ENCODE measurements around the gene PAK2. TPM values are rescaled to one million over a fixed set of nuclear protein-coding genes. Genes with fewer than 3 reads are reported as not detected.

PAK2 gene
- total RNA-seq, 1 donor from 2014 or later = 53.6 TPM

DNA sequence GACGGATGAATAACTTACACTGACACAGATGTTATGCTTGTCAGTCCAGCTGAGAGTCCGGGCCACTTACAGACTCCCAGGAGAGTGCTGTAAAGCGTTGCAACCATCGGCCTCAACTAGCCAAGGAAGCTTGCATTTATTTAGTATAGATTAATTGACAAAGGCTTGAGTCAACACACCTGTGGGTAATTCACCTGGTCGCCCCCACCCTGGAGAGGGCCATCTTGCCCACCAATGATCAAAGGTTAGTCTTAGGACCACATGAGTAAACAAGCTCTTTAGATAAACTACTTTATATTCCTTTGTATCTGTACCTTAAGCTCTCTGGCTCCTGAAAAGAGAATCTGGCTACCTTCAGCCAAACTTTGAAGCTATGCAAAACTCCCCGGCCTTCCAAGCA is 51.0 kb downstream of the PAK2 start:
- Histone ChIP-seq H3K9me3 (ENCODE audit: low read depth) (peaks cover 10% of the 10 kb centered on the region), H2AFZ (replicated peaks) (no peak overlapping the region), H4K20me1 (ENCODE audit: low read depth) (peaks cover 10% of the 10 kb centered on the region), H3K4me2 (no peak overlapping the region), H3K27ac (no peak overlapping the region), H3K9ac (no peak overlapping the region), H3K36me3 (peaks cover 12% of the 10 kb centered on the region), H3K27me3 (no peaks in the 10 kb centered on the region), H3K4me3 (no peak overlapping the region), H3K79me2 (ENCODE audit: low read depth) (peaks cover 85% of the 10 kb centered on the region), H3K4me1 (peaks cover 11% of the 10 kb centered on the region), H3F3A (ENCODE audit: low read depth) (peaks cover 12% of the 10 kb centered on the region)
- Mint-ChIP-seq H3K36me3 (peaks cover 57% of the 10 kb centered on the region), H3K9me3 (peaks cover 28% of the 10 kb centered on the region), H3K27ac (no peak overlapping the region), H3K4me3 (no peak overlapping the region), H3K4me1 (peaks cover 10% of the 10 kb centered on the region), H3K27me3 (ENCODE audit: insufficient read depth, low read depth) (peaks cover 2% of the 10 kb centered on the region)
- TF ChIP-seq EZH2phosphoT487 (IDR thresholded peaks at IDR 0.05) (no peak), EZH2 (IDR thresholded peaks at IDR 0.05) (no peak), CTCF (IDR thresholded peaks at IDR 0.05) (no peak)
- no peak for DNase-seq (ENCODE audit: low spot score)

DNA sequence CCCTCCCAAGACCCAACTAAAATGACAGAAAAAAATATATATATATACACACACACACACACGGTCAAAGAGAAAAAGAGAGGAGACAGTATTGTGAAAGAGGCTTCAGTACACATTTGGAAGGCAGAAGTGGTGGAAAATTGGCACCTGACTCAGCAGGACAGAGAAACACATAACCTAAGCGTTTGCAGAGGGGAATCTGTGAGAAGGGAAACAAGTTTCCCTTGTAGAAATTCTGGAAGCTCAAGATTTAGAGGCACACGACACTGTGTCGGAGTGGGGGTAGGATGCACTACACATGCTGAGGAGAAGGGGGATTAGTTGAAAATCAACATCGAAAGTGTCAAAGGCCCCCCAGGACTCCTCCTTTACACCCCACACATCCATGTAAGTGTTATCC is 53.1 kb downstream of the PAK2 start:
- TF ChIP-seq CTCF (IDR thresholded peaks at IDR 0.05) (no peak), EZH2 (IDR thresholded peaks at IDR 0.05) (no peak), EZH2phosphoT487 (IDR thresholded peaks at IDR 0.05) (no peak)
- Mint-ChIP-seq H3K4me3 (no peak overlapping the region), H3K4me1 (peaks cover 8% of the 10 kb centered on the region), H3K9me3 (peaks cover 28% of the 10 kb centered on the region), H3K27ac (no peak overlapping the region), H3K36me3 (peaks cover 55% of the 10 kb centered on the region), H3K27me3 (ENCODE audit: insufficient read depth, low read depth) (peaks cover 4% of the 10 kb centered on the region)
- H3K4me2 ChIP-seq = no peak overlapping the region
- H3K79me2 ChIP-seq (ENCODE audit: low read depth) = peaks cover 76% of the 10 kb centered on the region
- peaks cover 3% of the 10 kb centered on the region for H4K20me1 ChIP-seq (ENCODE audit: low read depth)
- H3K27ac ChIP-seq = no peak overlapping the region
- H2AFZ ChIP-seq (replicated peaks) = no peak overlapping the region
- H3K4me3 ChIP-seq = no peak overlapping the region
- peaks cover 3% of the 10 kb centered on the region for H3F3A ChIP-seq (ENCODE audit: low read depth)
- DNase-seq (ENCODE audit: low spot score) = no peak
- H3K27me3 ChIP-seq = no peaks in the 10 kb centered on the region
- peaks cover 12% of the 10 kb centered on the region for H3K36me3 ChIP-seq
- H3K9ac ChIP-seq = no peak overlapping the region
- H3K9me3 ChIP-seq (ENCODE audit: low read depth) = peaks cover 10% of the 10 kb centered on the region
- peaks cover 7% of the 10 kb centered on the region for H3K4me1 ChIP-seq

- H3K79me2 ChIP-seq (ENCODE audit: low read depth) = peaks cover 74% of the 10 kb centered on the region
- H3K9ac ChIP-seq = no peak overlapping the region
- TF ChIP-seq CTCF (IDR thresholded peaks at IDR 0.05) (no peak), EZH2 (IDR thresholded peaks at IDR 0.05) (no peak), EZH2phosphoT487 (IDR thresholded peaks at IDR 0.05) (no peak)
Observed at GRCh38 chr3:196793246-196793645, 53.6 kb downstream of the PAK2 start.

More at GRCh38 chr3:196793246-196793645, 53.6 kb downstream of the PAK2 start:
- Mint-ChIP-seq H3K9me3 (peaks cover 28% of the 10 kb centered on the region), H3K27ac (no peak overlapping the region), H3K4me3 (no peak overlapping the region), H3K36me3 (peaks cover 52% of the 10 kb centered on the region), H3K4me1 (peaks cover 5% of the 10 kb centered on the region), H3K27me3 (ENCODE audit: insufficient read depth, low read depth) (peaks cover 4% of the 10 kb centered on the region)
- H3K27me3 ChIP-seq = no peaks in the 10 kb centered on the region
- H4K20me1 ChIP-seq (ENCODE audit: low read depth) = no peaks in the 10 kb centered on the region
- H2AFZ ChIP-seq (replicated peaks) = no peak overlapping the region
- H3K4me2 ChIP-seq = no peak overlapping the region
- no peaks in the 10 kb centered on the region for H3F3A ChIP-seq (ENCODE audit: low read depth)
- peaks cover 12% of the 10 kb centered on the region for H3K36me3 ChIP-seq
- no peak overlapping the region for H3K27ac ChIP-seq
- peaks cover 2% of the 10 kb centered on the region for H3K4me1 ChIP-seq
- H3K4me3 ChIP-seq = no peak overlapping the region
- peaks cover 10% of the 10 kb centered on the region for H3K9me3 ChIP-seq (ENCODE audit: low read depth)
- no peak for DNase-seq (ENCODE audit: low spot score)

Data from neural progenitor cell (in vitro differentiated cells).